Uterus (tissue), 4 donors: ENCODE results near the gene ZNF629. TPM values are rescaled to one million over a fixed set of nuclear protein-coding genes. Genes with fewer than 3 reads are reported as not detected.
A peak's percentile ranks its signal among the peaks of the same experiment; 100 is the strongest.

Experiments used
- DNase-seq, 2 donors: peaks; one replicate each; pipeline ENCODE4 v3.0.0-alpha.2; 2019 to 2020
- H3K27ac ChIP-seq, 2 donors: fragments of 200-600 bp; sonication (generic); 1 replicate in 1 of 2; 2 replicates in 1 of 2; pipeline ENCODE4 v1.5.1; 2016 to 2018
- H3K27me3 ChIP-seq, 2 donors: fragments of 200-600 bp; sonication (generic); one replicate each; pipeline ENCODE4 v1.5.1; 2018 to 2019; ENCODE audit warnings: control low read depth in 1 of 2
- H3K36me3 ChIP-seq, 2 donors: fragments of 200-600 bp; sonication (generic); one replicate each; pipeline ENCODE4 v1.5.1; 2019; ENCODE audit warnings: control low read depth in 1 of 2
- H3K4me1 ChIP-seq, 2 donors: fragments of 200-600 bp; sonication (generic); one replicate each; pipeline ENCODE4 v1.5.1; 2018 to 2019; ENCODE audit warnings: control low read depth in 1 of 2
- H3K4me3 ChIP-seq, 2 donors: fragments of 200-600 bp; sonication (generic); 1 replicate in 1 of 2; 2 replicates in 1 of 2; pipeline ENCODE4 v1.5.1; 2018 to 2019; ENCODE audit warnings: mild to moderate bottlenecking in 1 of 2
- H3K9me3 ChIP-seq, 2 donors: fragments of 200-600 bp; sonication (generic); one replicate each; pipeline ENCODE4 v1.5.1; 2019; ENCODE audit warnings: control low read depth in 1 of 2
- POLR2A ChIP-seq, 2 donors: fragments of 450-650 bp; IDR thresholded peaks; one replicate each; pipeline ENCODE4 v1.6.1; 2016; ENCODE audit warnings: antibody characterized with exemption in 2 of 2, mild to moderate bottlenecking in 1 of 2, moderate library complexity in 1 of 2
- intact Hi-C: fragments of 100-400 bp; cut with DNase I; formaldehyde crosslinking; loops from one replicate; pipeline ENCODE4 v1.15.1; 2023; ENCODE audit warnings: low total_unique reads
- total RNA-seq, 4 donors: library from RNA; depleted of rRNA in 3 of 4; stranded (reverse); fragments of >200 nt in 3 of 4; gene quantifications; one replicate each; pipeline versions ENCODE4 v1.1.0 to v1.2.4, GENCODE V29; 2014 to 2023
- TF ChIP-seq, protein P1 (sequence below), 4 experiments: fragments of 200-600 bp in 2 of 4; fragments of 450-650 bp in 2 of 4; sonication (generic) in 2 of 4; IDR thresholded peaks; one replicate each; pipeline ENCODE4 v1.5.1; 2016 to 2019; ENCODE audit warnings: antibody characterized with exemption in 4 of 4, mild to moderate bottlenecking in 2 of 4, moderate library complexity in 1 of 4
- donor health status: DM: yes; HTN: yes; CAD: no.

ZNF629 gene
- 10 to 100 TPM in 2 of 4 donors, 1 to 10 TPM in 2; 5.4 to 25.5 (median 10.7) TPM for total RNA-seq

GRCh38 chr16:30786936-30787612 is at the start of gene ZNF629:
Gene ZNF629, minus strand, starts transcription at chr16:30787205. Its CDS starts 2,723 bp downstream, at chr16:30784482.
- peak; percentile 71 to 73 for DNase-seq
- Histone ChIP-seq H3K9me3 (no peaks in the 10 kb centered on the region), H3K4me1 (peaks cover 8 to 10% of the 10 kb centered on the region in 2 donors), H3K4me3 (peak within 1 kb of the TSS; percentile 78 to 80), H3K27me3 (no peaks in the 10 kb centered on the region), H3K36me3 (no peaks in the 10 kb centered on the region), H3K27ac (peak within 1 kb of the TSS; percentile 84 to 90)
- intact Hi-C loops, result no loop called here
- TF ChIP-seq, protein P1, sequence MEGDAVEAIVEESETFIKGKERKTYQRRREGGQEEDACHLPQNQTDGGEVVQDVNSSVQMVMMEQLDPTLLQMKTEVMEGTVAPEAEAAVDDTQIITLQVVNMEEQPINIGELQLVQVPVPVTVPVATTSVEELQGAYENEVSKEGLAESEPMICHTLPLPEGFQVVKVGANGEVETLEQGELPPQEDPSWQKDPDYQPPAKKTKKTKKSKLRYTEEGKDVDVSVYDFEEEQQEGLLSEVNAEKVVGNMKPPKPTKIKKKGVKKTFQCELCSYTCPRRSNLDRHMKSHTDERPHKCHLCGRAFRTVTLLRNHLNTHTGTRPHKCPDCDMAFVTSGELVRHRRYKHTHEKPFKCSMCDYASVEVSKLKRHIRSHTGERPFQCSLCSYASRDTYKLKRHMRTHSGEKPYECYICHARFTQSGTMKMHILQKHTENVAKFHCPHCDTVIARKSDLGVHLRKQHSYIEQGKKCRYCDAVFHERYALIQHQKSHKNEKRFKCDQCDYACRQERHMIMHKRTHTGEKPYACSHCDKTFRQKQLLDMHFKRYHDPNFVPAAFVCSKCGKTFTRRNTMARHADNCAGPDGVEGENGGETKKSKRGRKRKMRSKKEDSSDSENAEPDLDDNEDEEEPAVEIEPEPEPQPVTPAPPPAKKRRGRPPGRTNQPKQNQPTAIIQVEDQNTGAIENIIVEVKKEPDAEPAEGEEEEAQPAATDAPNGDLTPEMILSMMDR (IDR thresholded peaks at IDR 0.05), result peak in 2 of 4 experiments; percentile 13 to 21
- no peak for TF ChIP-seq POLR2A (IDR thresholded peaks at IDR 0.05)

DNA sequence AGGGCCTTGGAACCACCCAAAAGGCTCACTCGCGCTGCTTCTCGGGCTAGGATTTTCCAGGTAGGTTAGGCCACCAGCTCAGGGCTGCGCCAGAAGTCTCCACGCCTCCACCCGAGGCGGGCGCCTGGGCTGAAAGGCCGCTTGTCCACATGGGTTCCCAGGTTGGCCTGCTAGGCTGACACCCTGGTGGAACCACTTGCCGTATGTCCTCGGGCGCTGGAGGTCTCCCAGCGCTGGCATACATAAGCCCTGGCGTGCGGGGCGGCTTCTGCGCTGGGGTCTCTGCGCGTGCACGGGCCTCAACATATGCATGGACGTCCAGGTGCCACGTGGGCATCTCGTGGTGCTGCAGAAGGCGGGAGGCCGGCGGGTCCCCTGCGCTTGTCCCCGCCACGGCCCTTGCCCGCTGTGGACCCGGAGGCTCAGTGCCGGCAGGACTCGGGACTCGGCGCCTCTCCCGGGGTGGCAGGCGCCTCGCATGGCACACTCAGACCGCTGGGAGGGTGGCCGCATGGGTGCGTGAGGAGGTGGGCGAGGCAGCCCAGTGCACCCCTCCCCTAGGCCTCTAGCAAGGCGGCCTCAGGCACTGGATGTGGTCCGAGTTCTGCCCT is 47.2 kb upstream of the ZNF629 start:
- intact Hi-C loops, result no loop called here
- no peak overlapping the region for H3K27ac ChIP-seq
- TF ChIP-seq, protein P1 (IDR thresholded peaks at IDR 0.05), result no peak
- TF ChIP-seq POLR2A (IDR thresholded peaks at IDR 0.05), result no peak
- H3K27me3 ChIP-seq, result no peaks in the 10 kb centered on the region
- no peaks in the 10 kb centered on the region for H3K9me3 ChIP-seq
- no peak overlapping the region for H3K4me3 ChIP-seq
- H3K4me1 ChIP-seq, result no peaks in the 10 kb centered on the region
- H3K36me3 ChIP-seq, result no peaks in the 10 kb centered on the region
- no peak for DNase-seq

- TF ChIP-seq, protein P1 (IDR thresholded peaks at IDR 0.05), result no peak
- no peak for TF ChIP-seq POLR2A (IDR thresholded peaks at IDR 0.05)
- Histone ChIP-seq H3K9me3 (no peaks in the 10 kb centered on the region), H3K4me3 (no peak overlapping the region), H3K27me3 (no peaks in the 10 kb centered on the region), H3K4me1 (no peaks in the 10 kb centered on the region), H3K27ac (no peak overlapping the region), H3K36me3 (no peaks in the 10 kb centered on the region)
- intact Hi-C loops, result no loop called here
- no peak for DNase-seq
Measured at GRCh38 chr16:30830072-30830417, 43.0 kb upstream of the ZNF629 start.

DNA sequence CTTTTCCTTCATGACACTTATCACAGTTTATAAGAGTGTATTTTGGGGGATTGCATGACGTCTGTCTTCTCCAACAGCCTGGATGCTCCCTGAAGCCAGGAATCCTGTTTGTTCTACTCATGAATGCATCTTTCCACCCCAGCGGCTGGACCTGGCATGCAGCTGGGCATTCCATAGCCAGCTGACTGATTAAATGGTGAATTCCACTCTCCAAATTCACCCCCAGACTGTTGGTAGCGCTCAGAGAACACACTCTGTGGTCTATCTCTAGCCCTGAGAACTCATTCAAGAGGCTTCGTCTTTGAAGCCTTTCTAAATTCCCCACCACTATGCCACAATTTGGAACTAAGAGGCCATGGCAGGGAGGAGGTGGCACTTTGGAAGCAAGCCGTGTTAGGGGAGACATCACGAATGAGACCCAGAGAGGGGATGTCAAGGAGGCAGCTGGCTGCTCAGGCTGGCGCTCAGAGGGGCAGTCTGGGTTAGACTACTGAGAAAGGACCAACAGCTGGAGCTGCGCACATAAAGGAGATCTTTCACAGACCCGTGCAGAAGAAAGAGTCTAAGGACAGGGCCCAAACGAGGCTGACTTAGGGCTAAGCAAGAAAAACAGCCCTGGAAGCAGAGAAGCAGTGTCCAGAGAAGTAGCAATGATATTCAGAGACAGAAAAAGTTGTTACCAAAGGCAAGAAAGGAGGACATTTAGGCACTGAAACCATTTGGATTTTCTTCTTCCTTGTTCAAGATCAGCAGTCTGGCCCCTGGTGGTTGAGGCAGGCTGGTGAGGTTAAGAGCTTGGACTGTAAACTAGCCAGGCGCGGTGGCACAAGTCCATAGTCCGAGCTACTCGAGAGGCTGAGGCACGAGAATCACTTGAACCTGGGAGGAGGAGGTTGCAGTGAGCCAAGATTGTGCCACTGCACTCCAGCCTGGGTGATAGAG is 42.4 kb upstream of the ZNF629 start:
- intact Hi-C loops, result no loop called here
- Histone ChIP-seq H3K4me1 (no peaks in the 10 kb centered on the region), H3K36me3 (no peaks in the 10 kb centered on the region), H3K9me3 (no peaks in the 10 kb centered on the region), H3K27me3 (no peaks in the 10 kb centered on the region), H3K27ac (no peak overlapping the region), H3K4me3 (no peak overlapping the region)
- TF ChIP-seq, protein P1 (IDR thresholded peaks at IDR 0.05), result no peak
- TF ChIP-seq POLR2A (IDR thresholded peaks at IDR 0.05), result no peak
- DNase-seq, result no peak
